Iris pigment epithelial cell (primary cell): ENCODE measurements around the gene EMC10.
"Not testable (repeated sequence)": the region's sequence is repeated elsewhere in the genome, so short reads cannot be mapped to it uniquely, and the experiment has no call there.

Source experiments
- DNase-seq: peaks from one replicate; pipeline ENCODE4 v3.0.0-alpha.2; 2011; ENCODE audit warnings: low read depth

Gene EMC10

DNA sequence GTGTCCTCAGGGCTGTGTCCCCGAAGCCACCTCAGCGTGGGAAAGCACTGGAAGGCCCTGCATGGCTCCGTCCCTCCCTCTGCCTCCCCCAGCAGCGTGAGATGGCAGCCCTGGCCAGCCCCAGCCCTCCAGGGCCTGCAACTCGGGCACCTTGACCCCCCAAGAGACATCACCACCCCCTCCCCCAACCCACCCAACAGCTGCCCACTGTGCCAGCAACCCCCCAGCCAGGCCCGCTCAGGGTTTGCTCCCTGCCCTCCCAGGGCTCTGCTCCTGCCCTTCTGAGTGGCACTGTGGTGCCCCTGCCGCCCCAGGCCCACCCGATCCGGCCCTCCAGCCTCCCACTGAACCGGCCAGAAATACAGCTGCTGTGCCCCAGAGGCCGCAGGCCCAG is 38.9 kb downstream of the EMC10 start:
- DNase-seq = no peak

DNA sequence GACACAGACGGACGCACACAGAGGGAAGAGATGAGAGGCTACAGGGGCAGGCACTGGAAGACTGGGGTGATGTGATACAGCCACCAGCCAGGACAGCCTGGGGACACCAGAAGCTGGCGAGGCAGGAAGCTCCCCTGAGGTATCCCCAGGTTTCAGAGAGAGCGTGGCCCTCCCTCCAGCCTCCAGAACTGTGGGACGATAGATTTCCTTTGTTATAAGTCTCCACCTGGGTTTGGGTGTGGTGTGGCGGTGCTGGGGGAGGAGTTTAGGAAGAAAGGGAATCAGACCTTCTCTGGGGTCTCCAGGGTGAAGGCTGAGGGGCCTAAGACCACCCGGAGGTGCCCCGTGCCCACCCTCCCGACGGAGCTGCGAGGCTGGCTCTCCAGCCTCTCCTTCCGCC is 40.1 kb downstream of the EMC10 start:
- no peak for DNase-seq

DNA sequence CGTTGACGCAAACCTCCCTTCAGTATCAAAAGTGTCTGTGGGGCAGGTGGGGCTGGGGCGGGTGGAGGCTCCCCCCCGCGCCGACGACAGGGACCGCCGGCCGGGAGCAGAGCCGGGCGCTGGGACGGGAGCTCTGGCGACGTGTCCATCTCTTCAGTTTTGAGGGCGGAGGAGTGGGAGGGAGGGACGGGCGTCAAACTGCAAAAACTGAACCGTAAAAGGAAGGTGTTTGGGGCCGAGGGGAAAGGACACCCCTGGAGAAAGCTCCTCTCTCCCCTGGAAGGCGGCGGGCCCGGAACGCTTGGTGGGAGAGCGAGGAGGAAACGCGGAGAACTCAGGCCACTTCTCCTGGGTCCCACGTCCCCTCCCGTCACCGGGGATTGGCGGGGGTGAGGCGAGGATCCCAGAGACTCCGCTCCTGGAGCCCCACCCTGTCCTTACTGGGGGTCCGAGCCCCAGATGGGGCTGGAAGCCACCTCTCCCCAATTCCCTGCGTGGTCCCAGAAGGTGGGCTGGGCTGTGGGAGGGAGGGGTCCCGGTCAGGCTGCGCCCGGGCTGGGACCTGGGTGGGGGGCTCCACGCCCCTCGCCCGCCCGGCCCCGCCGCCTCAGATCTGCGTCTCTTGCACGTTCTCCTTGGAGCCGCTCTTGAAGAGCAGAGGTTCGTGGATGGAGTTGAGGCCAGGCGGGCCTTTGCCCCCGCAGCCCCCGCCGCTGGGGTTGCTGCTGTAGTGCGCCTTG is 40.8 kb downstream of the EMC10 start:
- DNase-seq = no peak

DNA sequence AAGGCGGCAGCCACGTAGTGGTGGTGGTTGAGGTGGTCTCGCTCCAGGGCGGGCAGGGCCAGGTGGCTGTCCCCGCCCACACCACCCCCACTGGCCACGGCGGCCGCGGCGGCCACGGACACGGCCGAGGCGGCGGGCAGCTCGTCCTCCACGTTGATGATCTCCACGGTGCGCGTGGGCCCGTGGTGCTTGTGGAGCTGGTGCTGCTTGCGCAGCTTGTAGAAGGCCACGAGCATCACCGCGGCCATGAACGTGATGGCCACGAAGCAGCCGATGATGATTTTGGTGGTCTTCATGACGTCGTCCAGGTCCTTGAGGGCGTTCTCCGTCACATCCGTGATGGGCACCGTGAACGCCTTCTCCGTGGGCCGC is 41.4 kb downstream of the EMC10 start:
- DNase-seq = no peak

DNA sequence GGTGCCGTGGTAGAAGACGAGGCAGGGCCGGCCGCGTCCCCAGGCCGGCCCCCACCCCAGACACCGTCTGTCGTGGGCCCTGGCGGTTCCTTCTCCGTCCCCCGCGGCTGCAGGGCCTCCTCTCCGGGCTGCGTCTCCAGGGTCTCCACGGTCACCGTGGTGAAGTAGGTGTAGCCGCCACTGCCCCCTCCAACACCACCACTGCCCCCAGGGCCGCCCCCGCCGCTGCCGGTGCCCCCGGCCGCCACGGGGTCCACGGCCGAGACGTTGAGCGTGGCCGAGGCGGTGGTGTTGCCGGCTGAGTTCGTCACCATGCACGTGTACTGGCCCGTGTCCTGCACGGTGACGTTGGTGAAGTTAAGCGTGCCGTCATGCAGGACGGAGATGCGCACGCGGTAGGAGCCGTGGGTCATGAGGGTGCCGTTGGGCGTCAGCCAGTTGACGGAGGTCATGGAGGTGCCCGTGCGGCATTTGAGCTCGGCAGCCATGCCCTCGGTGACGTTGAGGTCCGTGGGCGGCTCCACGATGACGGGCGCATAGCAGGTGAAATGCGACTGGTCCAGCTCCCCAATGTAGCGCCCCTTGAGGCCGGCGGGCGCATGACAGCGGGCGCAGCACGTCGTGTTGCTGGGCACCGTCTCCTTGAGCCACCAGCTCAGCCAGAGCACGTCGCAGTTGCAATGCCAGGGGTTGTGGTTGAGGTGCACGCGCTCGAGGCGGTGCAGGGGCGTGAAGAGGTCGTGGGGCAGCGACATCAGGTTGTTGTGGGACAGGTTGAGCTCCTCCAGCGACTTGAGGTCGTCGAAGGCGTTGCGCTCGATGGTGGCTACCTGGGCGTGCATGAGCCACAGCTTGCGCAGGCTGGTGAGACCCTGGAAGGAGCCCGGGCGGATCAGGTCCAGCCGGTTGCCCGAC is 42.0 kb downstream of the EMC10 start:
- DNase-seq = no peak

DNA sequence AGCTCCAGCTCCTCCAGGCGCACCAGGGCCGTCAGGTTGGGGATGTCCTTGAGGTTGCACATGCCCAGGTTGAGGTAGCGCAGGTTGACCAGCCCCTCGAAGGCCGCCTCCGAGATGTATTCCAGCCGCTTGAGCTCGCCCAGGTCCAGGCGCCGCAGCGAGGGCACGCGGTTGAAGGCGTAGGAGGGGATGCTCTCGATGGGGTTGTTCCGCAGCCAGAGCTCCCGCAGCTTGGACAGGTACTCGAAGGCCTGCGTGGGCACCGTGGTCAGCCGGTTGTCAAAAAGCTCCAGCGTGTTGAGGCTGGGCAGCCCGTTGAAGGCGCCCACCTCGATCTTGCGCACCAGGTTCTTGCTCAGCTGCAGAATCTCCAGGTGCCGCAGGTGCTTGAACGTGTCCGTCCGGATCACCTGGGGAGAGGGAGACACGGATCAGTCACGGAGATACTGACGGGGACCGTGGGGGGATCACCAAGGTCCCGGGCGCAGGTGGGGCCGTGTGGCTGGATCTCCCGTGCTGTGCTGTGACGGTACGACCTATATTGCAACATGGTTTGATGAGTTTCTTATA is 42.8 kb downstream of the EMC10 start:
- DNase-seq = no peak

DNA sequence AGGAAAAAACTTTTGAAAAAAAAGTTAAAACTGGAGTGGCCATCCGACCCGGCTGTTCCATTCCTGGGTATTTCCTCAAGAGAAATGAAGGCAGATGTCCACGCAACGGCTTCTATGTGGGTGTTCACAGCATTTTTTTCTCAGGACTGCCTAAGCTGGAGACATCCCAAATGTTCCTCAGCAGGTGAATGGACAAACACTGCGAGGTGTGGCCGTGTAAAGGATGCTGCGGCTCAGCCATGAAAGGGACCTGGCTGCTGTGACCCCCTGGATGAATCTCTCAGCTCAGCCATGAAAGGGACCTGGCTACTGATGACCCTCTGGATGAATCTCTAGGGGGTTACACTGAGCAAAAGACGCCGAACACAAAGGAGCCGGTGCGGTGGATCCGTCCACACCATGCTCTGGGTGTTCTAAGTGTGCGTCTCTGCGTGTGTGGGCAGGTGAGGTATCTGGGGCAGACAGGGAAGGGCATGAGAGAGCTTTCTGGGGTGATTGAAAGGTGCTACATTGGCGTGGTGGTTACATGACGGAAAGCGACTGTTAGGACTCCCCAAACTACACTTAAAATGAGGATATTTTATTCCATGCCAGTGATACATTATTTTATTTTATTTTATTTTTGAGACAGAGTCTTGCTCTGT is 44.6 kb downstream of the EMC10 start:
- DNase-seq = no peak

DNA sequence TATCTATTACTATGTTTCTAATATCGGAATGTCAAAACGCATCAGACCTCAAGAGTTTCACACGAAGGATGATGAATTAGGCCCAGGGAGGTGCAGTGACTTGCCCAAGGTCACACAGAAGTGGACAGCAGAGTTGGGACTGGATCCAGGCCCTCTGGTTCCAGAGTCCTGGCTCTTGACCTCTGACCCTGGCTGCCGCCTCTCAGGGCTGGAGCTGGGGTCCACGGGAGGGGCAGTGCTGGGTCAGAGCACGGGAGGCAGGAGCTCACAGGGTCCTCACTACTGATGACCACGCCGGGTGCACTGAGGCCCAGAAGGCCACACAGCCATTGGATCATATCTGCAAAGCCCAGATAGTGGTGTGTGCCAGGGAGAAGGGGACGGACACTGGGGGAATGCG is 46.6 kb downstream of the EMC10 start:
- no peak for DNase-seq

DNA sequence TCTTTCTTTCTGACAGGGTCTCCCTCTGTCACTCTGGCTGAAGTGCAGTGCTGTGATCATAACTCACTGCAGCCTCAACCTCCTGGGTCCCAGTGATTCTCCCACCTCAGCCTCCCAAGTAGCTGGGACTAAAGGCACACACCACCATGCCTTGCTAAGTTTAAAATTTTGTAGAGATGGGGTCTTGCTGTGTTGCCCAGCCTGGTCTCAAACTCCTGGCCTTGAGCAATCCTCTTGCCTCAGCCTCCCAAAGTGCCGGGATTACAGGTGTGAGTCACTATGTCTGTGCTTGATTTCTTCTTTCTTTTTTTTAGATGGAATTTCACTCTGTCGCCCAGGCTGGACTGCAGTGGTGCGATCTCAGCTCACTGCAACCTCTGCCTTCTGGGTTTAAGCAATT is 51.7 kb downstream of the EMC10 start:
- not testable (repeated sequence) for DNase-seq

DNA sequence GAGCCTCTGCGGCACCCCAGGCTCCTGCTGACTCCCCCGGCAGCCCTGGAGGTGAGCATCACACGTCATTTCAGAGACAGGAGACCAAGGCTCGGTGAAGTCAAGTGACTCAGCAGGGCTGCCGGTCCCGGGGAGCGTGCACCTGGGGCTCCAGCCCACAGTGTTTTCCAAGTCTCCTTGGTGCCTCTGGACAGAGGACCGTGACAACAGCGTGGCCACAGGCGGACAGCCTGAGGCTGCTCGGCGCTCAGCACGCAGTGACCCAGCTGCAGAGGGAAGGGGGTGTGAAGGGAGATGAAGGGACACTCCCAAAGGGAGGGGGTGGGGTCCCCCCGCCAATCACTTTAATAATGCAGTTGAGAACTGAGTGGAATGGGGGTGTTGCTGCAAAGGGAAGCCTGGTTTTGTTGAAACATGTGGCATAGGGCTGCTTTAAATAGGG is 54.9 kb downstream of the EMC10 start:
- DNase-seq = no peak

DNA sequence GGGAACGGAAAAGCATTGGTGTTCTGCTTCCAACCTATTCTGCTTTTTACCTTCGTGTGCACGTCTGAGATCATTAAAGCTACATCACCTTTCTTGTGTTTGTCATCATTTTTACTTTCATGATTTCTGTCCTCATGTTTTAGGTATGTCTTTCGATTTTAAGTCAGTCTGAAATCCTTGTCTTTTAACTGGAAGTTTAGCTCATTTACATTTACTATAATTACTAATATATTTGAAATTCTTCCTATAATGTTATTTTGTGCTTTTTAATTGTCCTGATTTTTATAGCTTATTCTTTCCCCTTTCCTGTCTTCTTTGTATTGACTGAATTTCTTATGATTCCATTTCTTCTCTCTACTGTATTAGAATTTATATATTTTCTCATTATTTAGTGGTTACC is 56.6 kb downstream of the EMC10 start:
- DNase-seq = no peak

DNA sequence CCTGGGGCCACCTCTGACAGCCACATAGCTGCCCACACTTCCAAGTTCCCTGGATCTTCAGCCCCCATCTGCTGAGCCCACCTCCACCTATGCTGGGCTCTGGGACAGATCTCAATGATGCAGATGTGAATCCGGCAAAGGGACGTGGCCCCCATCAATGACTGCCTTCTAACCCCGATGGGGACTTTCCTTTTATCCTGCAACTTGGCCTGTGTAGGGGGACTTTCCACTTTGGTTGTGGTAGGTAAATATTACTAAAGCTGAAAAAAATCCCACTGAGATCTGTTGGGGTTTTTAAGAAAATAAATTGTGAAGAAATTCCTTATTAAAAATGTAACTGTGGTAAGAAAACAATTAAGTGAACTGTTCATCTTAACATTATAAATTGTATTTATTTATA is 58.2 kb downstream of the EMC10 start:
- no peak for DNase-seq

DNA sequence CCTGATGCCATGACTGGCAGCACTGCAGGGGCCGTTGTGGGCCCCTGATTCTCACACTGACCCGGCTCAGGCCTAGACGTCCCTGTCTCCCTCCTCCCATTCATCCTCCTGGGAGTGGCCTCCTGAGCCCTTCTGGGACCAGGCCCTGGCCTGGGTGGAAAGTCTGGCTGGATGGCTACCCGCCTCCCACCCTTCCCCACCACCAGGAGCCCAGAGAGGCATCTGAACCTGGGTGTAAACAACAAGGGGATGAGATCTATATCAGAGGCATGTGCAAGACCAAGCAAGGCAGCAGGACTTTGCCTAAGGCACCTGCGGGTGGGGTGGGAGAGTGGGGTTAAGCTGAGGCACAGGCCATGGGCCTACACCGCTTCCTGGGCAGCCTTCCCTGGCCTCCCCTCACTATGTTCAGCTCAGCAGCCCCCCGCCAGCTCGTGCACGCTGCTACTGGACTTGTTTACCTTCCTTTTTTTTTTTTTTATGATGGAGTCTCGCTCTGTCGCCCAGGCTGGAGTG is 59.4 kb downstream of the EMC10 start:
- DNase-seq = no peak

DNA sequence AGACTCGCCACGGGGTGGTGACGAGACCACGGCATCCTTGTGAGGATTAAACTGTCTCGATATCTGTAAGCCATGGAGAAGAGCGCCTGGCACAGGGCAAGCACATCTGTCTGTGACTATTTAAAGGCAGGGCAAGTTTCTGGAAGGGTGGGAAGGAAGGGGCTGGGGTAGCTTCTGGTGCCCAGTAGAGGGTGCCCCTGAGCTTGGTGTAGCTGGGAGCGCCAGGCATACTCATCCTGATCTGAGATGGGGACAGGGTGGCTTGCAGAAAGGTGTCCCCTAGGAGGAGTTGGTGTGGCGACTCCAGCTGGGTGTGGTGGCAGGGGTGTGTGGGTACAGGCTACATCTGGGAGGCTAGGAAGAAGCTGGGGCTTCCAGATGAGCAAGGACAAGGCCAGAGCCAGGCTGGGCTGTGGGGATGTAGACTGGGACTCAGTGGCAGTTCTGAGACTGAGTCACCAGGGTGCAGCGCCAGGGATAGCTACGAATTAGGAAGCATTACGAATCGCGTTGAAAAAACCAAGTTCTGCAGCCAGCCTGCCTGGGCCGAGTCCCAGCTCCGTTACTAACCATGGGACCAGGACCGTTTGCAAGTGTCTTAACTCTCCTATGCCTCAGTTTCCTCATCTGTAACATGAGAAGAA is 60.5 kb downstream of the EMC10 start:
- DNase-seq = no peak

DNA sequence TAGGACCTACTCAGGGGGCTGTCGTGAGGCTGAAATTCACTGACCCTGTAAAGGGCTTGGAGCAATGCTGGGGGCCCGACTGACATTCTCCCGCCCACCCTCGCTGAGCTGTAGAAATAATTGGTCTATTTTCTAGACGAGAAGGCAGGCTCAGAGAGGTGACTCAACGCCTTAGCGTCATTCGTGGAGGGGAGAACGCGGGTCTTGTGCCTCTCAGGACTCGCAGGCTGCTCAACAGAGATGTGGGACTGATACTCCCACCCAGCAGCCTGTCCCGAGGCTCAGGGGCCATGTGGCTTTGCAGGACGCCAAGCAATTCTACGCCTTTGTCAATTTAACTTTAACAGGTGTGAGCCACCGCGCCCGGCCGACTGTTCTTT is 61.0 kb downstream of the EMC10 start:
- no peak for DNase-seq

DNA sequence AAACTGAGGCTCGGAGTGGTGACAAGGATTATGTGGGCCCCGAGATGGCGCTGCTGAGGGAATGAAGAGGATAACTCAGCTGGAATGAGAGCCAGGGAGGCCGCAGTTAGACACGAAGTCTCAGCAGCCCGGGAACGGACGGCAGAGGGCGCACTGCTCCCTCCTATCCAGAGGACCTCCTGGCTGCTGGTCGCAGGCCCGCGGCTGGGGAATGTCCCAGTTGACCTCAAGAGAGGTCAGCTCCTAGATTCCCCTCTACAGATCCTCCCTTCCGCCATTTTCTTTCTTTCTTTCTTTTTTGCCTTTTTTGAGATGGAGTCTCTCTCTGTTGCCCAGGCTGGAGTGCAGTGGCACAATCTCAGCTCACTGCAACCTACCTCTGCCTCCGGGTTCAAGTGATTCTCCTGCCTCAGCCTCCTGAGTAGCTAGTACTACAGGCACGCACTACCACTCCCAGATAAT is 61.5 kb downstream of the EMC10 start:
- DNase-seq = peak; percentile 83
